ENCODE measurements around the gene CAND2.
A peak's percentile ranks its signal among the peaks of the same experiment; 100 is the strongest.

CAND2 gene

GRCh38 chr3:12808587-12808986 lies 12.1 kb downstream of the CAND2 start:
- H3K79me2 ChIP-seq (ENCODE audit: insufficient read depth, low read length): no peaks in the 10 kb centered on the region
- no peaks in the 10 kb centered on the region for H3K36me3 ChIP-seq (ENCODE audit: insufficient read depth, low read length)
- no peak overlapping the region for H3K9ac ChIP-seq (ENCODE audit: low read length)
- no peaks in the 10 kb centered on the region for H3K9me2 ChIP-seq (ENCODE audit: low read depth, low read length)
- no peaks in the 10 kb centered on the region for H3K27me3 ChIP-seq (ENCODE audit: insufficient read depth, low read length)
- TF ChIP-seq CTCF (IDR thresholded peaks at IDR 0.05; ENCODE audit: low read length) (no peak), EZH2 (IDR thresholded peaks at IDR 0.05; ENCODE audit: borderline replicate concordance, low read length) (no peak)
- no peak overlapping the region for H3K4me3 ChIP-seq (ENCODE audit: low read depth, low read length, poor library complexity, severe bottlenecking)
- H3K27ac ChIP-seq (ENCODE audit: low read depth, low read length, poor library complexity, severe bottlenecking): no peak overlapping the region
- H4K20me1 ChIP-seq (ENCODE audit: insufficient read depth, low read length): no peaks in the 10 kb centered on the region
- H3K4me2 ChIP-seq (ENCODE audit: low read length): no peak overlapping the region
- peaks cover 11% of the 10 kb centered on the region for H3K4me1 ChIP-seq (ENCODE audit: insufficient read depth, low read length, severe bottlenecking)
- no peak overlapping the region for H2AFZ ChIP-seq (ENCODE audit: low read length)
- H3K9me3 ChIP-seq (ENCODE audit: low read length): no peaks in the 10 kb centered on the region
- no peaks in the 10 kb centered on the region for H3F3A ChIP-seq (ENCODE audit: insufficient read depth, low read length)

- Histone ChIP-seq H3K27ac (ENCODE audit: low read depth, low read length, poor library complexity, severe bottlenecking) (no peak overlapping the region), H3K4me3 (ENCODE audit: low read depth, low read length, poor library complexity, severe bottlenecking) (no peak overlapping the region), H3K79me2 (ENCODE audit: insufficient read depth, low read length) (no peaks in the 10 kb centered on the region), H3K4me1 (ENCODE audit: insufficient read depth, low read length, severe bottlenecking) (peaks cover 11% of the 10 kb centered on the region), H4K20me1 (ENCODE audit: insufficient read depth, low read length) (no peaks in the 10 kb centered on the region), H3K9me3 (ENCODE audit: low read length) (no peaks in the 10 kb centered on the region), H3K27me3 (ENCODE audit: insufficient read depth, low read length) (no peaks in the 10 kb centered on the region), H2AFZ (ENCODE audit: low read length) (no peak overlapping the region), H3K9ac (ENCODE audit: low read length) (no peak overlapping the region), H3F3A (ENCODE audit: insufficient read depth, low read length) (no peaks in the 10 kb centered on the region), H3K36me3 (ENCODE audit: insufficient read depth, low read length) (no peaks in the 10 kb centered on the region), H3K4me2 (ENCODE audit: low read length) (no peak overlapping the region), H3K9me2 (ENCODE audit: low read depth, low read length) (no peaks in the 10 kb centered on the region)
- no peak for TF ChIP-seq EZH2 (IDR thresholded peaks at IDR 0.05; ENCODE audit: borderline replicate concordance, low read length)
- TF ChIP-seq CTCF (IDR thresholded peaks at IDR 0.05; ENCODE audit: low read length): no peak
Observed at GRCh38 chr3:12809001-12809400, 12.5 kb downstream of the CAND2 start.

GRCh38 chr3:12809435-12809834 lies 13.0 kb downstream of the CAND2 start:
- Histone ChIP-seq H3K4me1 (ENCODE audit: insufficient read depth, low read length, severe bottlenecking) (peaks cover 11% of the 10 kb centered on the region), H3K4me3 (ENCODE audit: low read depth, low read length, poor library complexity, severe bottlenecking) (peak overlapping the region; percentile 63), H4K20me1 (ENCODE audit: insufficient read depth, low read length) (no peaks in the 10 kb centered on the region), H3K79me2 (ENCODE audit: insufficient read depth, low read length) (no peaks in the 10 kb centered on the region), H3K9me3 (ENCODE audit: low read length) (no peaks in the 10 kb centered on the region), H3F3A (ENCODE audit: insufficient read depth, low read length) (no peaks in the 10 kb centered on the region), H3K27me3 (ENCODE audit: insufficient read depth, low read length) (no peaks in the 10 kb centered on the region), H3K9ac (ENCODE audit: low read length) (no peak overlapping the region), H3K4me2 (ENCODE audit: low read length) (peak overlapping the region; percentile 72; the same call in 1 of the 2 replicates), H2AFZ (ENCODE audit: low read length) (no peak overlapping the region), H3K36me3 (ENCODE audit: insufficient read depth, low read length) (no peaks in the 10 kb centered on the region), H3K27ac (ENCODE audit: low read depth, low read length, poor library complexity, severe bottlenecking) (no peak overlapping the region), H3K9me2 (ENCODE audit: low read depth, low read length) (no peaks in the 10 kb centered on the region)
- TF ChIP-seq CTCF (IDR thresholded peaks at IDR 0.05; ENCODE audit: low read length) (no peak), EZH2 (IDR thresholded peaks at IDR 0.05; ENCODE audit: borderline replicate concordance, low read length) (no peak)

Measured in OCI-LY1 (cell line).